ENCODE data around the gene ENTPD3.

DNA sequence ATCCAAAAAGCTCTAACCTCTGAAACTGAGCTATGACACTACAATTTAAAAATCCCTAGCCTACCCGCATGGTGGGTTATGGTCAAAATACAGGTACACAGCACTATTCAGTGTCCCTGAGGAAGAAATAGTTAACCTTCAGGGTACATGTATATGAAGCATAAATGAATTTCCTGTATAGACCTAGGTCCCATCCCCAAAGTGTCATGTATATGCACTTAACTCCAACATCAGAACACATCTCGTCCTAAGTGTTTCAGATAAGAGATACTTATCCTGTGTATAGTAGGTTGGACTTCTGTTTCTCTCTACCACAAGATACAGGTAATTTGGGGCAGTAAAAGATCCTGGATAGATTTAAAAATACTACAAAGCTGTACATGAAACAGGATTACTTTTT is 76.6 kb downstream of the ENTPD3 start:
- no peak for TF ChIP-seq POLR2A (IDR thresholded peaks at IDR 0.05; ENCODE audit: low read length)
- no peak for TF ChIP-seq GATA1 (IDR thresholded peaks at IDR 0.05; ENCODE audit: low read depth, low read length)
